HepG2 (cell line): ENCODE measurements around the gene AUH. TPM values are rescaled to one million over a fixed set of nuclear protein-coding genes. Genes with fewer than 3 reads are reported as not detected.

Source experiments
- ATAD3A ChIP-seq: sonication (generic); formaldehyde crosslinking; IDR thresholded peaks from 2 replicates; pipeline ENCODE4 v1.4.0; 2020; ENCODE audit warnings: missing genetic modification reagents
- BRD4 ChIP-seq: sonication (generic); formaldehyde crosslinking; IDR thresholded peaks from 2 replicates; pipeline ENCODE4 v1.4.0; 2020; ENCODE audit warnings: missing genetic modification reagents
- CENPX ChIP-seq: sonication (generic); formaldehyde crosslinking; IDR thresholded peaks from 2 replicates; pipeline ENCODE4 v1.9.0; 2021; ENCODE audit warnings: mild to moderate bottlenecking, missing genetic modification reagents, moderate library complexity
- CREM ChIP-seq, 2 experiments: sonication (generic) in 1 of 2; formaldehyde crosslinking in 1 of 2; IDR thresholded peaks; 2 replicates each; pipeline versions ENCODE4 v1.4.0 to v1.6.1; 2016 to 2020; ENCODE audit warnings: antibody characterized with exemption in 1 of 2, mild to moderate bottlenecking in 1 of 2, missing genetic modification reagents in 1 of 2
- ELF1 ChIP-seq: sonication (generic); formaldehyde crosslinking; IDR thresholded peaks from 2 replicates; pipeline ENCODE4 v1.4.0; 2020; ENCODE audit warnings: missing genetic modification reagents
- KAT2B ChIP-seq: fragments of 150-350 bp; IDR thresholded peaks from 2 replicates; pipeline ENCODE4 v1.6.1; 2014; ENCODE audit warnings: low read depth, low read length, borderline replicate concordance
- NFIC ChIP-seq: IDR thresholded peaks from 2 replicates; pipeline ENCODE4 v1.6.1; 2012; ENCODE audit warnings: mild to moderate bottlenecking, low read length, inconsistent platforms
- RAD21 ChIP-seq: fragments of 450-650 bp; formaldehyde crosslinking; IDR thresholded peaks from 2 replicates; pipeline ENCODE4 v1.5.0; 2020; ENCODE audit warnings: mild to moderate bottlenecking
- SMARCE1 ChIP-seq: fragments of 450-650 bp; IDR thresholded peaks from 2 replicates; pipeline ENCODE4 v1.6.1; 2017; ENCODE audit warnings: borderline replicate concordance
- ZFP36L1 ChIP-seq: sonication (generic); formaldehyde crosslinking; IDR thresholded peaks from 2 replicates; pipeline ENCODE4 v1.8.0; 2022; ENCODE audit warnings: mild to moderate bottlenecking, missing genetic modification reagents, moderate library complexity
- ZNF260 ChIP-seq: sonication (generic); formaldehyde crosslinking; IDR thresholded peaks from 2 replicates; pipeline ENCODE4 v1.4.0; 2020; ENCODE audit warnings: missing genetic modification reagents, low read depth, mild to moderate bottlenecking, borderline replicate concordance
- ZNF33A ChIP-seq: sonication (generic); formaldehyde crosslinking; IDR thresholded peaks from 2 replicates; pipeline ENCODE4 v1.5.1; 2020; ENCODE audit warnings: missing genetic modification reagents, mild to moderate bottlenecking, moderate library complexity, borderline replicate concordance
- ZNF550 ChIP-seq: sonication (generic); formaldehyde crosslinking; IDR thresholded peaks from 2 replicates; pipeline ENCODE4 v1.4.0; 2020; ENCODE audit warnings: mild to moderate bottlenecking, missing genetic modification reagents, borderline replicate concordance
- ZSCAN12 ChIP-seq: sonication (generic); formaldehyde crosslinking; IDR thresholded peaks from 2 replicates; pipeline ENCODE4 v1.9.0; 2021; ENCODE audit warnings: mild to moderate bottlenecking, missing genetic modification reagents
- ZSCAN31 ChIP-seq: sonication (generic); formaldehyde crosslinking; IDR thresholded peaks from 2 replicates; pipeline ENCODE4 v1.5.0; 2020; ENCODE audit warnings: low read depth, mild to moderate bottlenecking, missing genetic modification reagents
- ZZZ3 ChIP-seq: sonication (generic); formaldehyde crosslinking; IDR thresholded peaks from 2 replicates; pipeline ENCODE4 v1.4.0; 2020; ENCODE audit warnings: missing genetic modification reagents, mild to moderate bottlenecking, borderline replicate concordance
- polyA plus RNA-seq, 8 experiments: library from polyadenylated mRNA; depleted of rRNA in 3 of 8; stranded (reverse) in 7 of 8; unstranded in 1 of 8; fragments of >200 nt; fragmentation: Illumina TruSeq in 4 of 8; extraction: Trizol in 4 of 8; gene quantifications; 2 replicates each; pipeline versions ENCODE4 v1.2.1 to v1.2.3, GENCODE V29; 2011 to 2016; ENCODE audit warnings: low read depth in 4 of 8, missing spikeins in 1 of 8, mixed read lengths in 1 of 8; ENCODE audit not compliant: insufficient read depth in 1 of 8
- total RNA-seq, 5 experiments: library from RNA; depleted of rRNA; stranded (reverse); fragments of >200 nt; fragmentation: Illumina TruSeq; extraction: Trizol; gene quantifications; 2 replicates each; pipeline ENCODE4 v1.2.3, GENCODE V29; 2016; ENCODE audit warnings: low read depth in 1 of 5
- TF ChIP-seq, protein P1 (sequence below): sonication (generic); formaldehyde crosslinking; IDR thresholded peaks from 2 replicates; pipeline ENCODE4 v1.5.0; 2020; ENCODE audit warnings: mild to moderate bottlenecking, missing genetic modification reagents
- TF ChIP-seq, protein P2 (sequence below): sonication (generic); formaldehyde crosslinking; IDR thresholded peaks from 2 replicates; pipeline ENCODE4 v1.9.0; 2021; ENCODE audit warnings: missing genetic modification reagents, mild to moderate bottlenecking, borderline replicate concordance
- TF ChIP-seq, protein P3 (sequence below): sonication (generic); formaldehyde crosslinking; IDR thresholded peaks from 2 replicates; pipeline ENCODE4 v1.5.1; 2020; ENCODE audit warnings: missing genetic modification reagents, mild to moderate bottlenecking, borderline replicate concordance
- TF ChIP-seq, protein P4 (sequence below): sonication (generic); formaldehyde crosslinking; IDR thresholded peaks from 2 replicates; pipeline ENCODE4 v1.4.0; 2020; ENCODE audit warnings: mild to moderate bottlenecking, missing genetic modification reagents
- TF ChIP-seq, protein P5 (sequence below): sonication (generic); formaldehyde crosslinking; conservative IDR thresholded peaks from 2 replicates; pipeline ENCODE4 v1.8.1; 2023; ENCODE audit warnings: missing genetic modification reagents

Gene AUH
- total and polyA plus RNA-seq, 2 of the 13 experiments (the other 11 are each of a cell fraction or from before 2014, with no cell fraction given), result 25.8 to 31.9 TPM

DNA sequence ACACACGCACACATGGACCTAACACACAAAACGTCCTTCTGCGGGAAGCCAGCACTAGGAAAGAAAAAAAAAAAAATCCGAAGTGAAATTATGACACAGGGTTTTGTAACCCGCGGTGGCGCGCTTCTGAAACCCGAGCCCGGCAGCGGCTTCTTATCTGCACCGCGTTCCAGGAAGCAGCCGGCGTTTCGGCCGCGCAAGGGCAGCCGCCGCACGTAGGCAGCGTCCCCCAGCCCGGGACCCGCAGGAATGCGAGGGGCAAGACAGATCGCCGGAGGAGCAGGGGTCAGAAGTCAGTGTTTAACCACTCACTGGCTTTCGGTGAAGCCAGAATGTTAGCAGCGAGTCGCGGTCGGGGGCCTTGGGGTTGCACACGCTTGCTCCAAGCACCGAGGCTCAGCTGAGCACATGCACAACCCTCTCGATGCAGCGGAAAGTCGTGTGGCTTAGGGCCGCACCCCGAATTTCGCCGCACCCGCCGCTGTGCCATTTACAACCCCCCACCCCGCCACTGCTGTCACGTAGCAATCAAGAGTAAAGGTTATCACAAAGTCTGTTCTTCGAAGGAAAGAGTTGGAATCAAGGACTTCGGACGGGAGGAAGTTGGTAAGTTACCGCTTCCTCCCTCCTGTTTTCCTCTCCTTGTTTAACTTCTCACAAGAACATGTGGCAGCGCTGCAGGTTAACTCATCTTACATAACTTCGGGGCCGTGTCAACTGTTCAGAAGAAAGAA, 167.9 kb downstream of the AUH start (continued):
- TF ChIP-seq NFIC, result no peak
- TF ChIP-seq, protein P1, sequence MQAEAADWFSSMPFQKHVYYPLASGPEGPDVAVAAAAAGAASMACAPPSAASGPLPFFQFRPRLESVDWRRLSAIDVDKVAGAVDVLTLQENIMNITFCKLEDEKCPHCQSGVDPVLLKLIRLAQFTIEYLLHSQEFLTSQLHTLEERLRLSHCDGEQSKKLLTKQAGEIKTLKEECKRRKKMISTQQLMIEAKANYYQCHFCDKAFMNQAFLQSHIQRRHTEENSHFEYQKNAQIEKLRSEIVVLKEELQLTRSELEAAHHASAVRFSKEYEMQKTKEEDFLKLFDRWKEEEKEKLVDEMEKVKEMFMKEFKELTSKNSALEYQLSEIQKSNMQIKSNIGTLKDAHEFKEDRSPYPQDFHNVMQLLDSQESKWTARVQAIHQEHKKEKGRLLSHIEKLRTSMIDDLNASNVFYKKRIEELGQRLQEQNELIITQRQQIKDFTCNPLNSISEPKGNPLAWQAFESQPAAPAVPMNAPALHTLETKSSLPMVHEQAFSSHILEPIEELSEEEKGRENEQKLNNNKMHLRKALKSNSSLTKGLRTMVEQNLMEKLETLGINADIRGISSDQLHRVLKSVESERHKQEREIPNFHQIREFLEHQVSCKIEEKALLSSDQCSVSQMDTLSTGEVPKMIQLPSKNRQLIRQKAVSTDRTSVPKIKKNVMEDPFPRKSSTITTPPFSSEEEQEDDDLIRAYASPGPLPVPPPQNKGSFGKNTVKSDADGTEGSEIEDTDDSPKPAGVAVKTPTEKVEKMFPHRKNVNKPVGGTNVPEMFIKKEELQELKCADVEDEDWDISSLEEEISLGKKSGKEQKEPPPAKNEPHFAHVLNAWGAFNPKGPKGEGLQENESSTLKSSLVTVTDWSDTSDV (CRISPR knock-in tag), result 0 out of 2 replicates have a peak, but pooled peaks have one; percentile 92
- TF ChIP-seq, protein P2, sequence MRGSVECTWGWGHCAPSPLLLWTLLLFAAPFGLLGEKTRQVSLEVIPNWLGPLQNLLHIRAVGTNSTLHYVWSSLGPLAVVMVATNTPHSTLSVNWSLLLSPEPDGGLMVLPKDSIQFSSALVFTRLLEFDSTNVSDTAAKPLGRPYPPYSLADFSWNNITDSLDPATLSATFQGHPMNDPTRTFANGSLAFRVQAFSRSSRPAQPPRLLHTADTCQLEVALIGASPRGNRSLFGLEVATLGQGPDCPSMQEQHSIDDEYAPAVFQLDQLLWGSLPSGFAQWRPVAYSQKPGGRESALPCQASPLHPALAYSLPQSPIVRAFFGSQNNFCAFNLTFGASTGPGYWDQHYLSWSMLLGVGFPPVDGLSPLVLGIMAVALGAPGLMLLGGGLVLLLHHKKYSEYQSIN (CRISPR knock-in tag), result no peak
- peak; percentile 99 for TF ChIP-seq BRD4 (CRISPR knock-in tag)
- 0 out of 2 replicates have a peak, but pooled peaks have one; percentile 12 for TF ChIP-seq ZZZ3 (CRISPR knock-in tag)
- TF ChIP-seq, protein P3, sequence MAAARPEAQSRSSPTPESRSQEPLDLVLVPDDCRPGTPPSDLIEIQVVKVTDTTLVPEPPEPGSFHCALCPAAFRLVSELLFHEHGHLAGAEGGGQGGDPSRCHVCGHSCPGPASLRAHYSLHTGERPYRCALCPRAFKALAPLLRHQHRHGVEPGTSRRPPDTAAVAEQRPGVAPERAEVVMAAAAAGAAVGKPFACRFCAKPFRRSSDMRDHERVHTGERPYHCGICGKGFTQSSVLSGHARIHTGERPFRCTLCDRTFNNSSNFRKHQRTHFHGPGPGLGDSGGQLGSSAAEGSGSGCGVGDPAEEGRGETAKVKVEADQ (CRISPR knock-in tag), result no peak
- peak; percentile 94 for TF ChIP-seq ZNF33A (CRISPR knock-in tag)
- TF ChIP-seq CREM (IDR thresholded peaks at IDR 0.05), result peak; percentile 62
- 0 out of 2 replicates have a peak, but pooled peaks have one; percentile 18 for TF ChIP-seq CREM (CRISPR knock-in tag; IDR thresholded peaks at IDR 0.05)
- TF ChIP-seq ZNF550 (CRISPR knock-in tag), result peak; percentile 45; the same call in 1 of the 2 replicates
- peak; percentile 65; the same call in 1 of the 2 replicates for TF ChIP-seq ZSCAN12
- TF ChIP-seq, protein P4, sequence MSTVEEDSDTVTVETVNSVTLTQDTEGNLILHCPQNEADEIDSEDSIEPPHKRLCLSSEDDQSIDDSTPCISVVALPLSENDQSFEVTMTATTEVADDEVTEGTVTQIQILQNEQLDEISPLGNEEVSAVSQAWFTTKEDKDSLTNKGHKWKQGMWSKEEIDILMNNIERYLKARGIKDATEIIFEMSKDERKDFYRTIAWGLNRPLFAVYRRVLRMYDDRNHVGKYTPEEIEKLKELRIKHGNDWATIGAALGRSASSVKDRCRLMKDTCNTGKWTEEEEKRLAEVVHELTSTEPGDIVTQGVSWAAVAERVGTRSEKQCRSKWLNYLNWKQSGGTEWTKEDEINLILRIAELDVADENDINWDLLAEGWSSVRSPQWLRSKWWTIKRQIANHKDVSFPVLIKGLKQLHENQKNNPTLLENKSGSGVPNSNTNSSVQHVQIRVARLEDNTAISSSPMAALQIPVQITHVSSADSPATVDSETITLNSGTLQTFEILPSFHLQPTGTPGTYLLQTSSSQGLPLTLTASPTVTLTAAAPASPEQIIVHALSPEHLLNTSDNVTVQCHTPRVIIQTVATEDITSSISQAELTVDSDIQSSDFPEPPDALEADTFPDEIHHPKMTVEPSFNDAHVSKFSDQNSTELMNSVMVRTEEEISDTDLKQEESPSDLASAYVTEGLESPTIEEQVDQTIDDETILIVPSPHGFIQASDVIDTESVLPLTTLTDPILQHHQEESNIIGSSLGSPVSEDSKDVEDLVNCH (CRISPR knock-in tag), result no peak
- peak; percentile 92 for TF ChIP-seq ELF1 (CRISPR knock-in tag)
- TF ChIP-seq ZNF260 (CRISPR knock-in tag), result no peak
- TF ChIP-seq, protein P5, sequence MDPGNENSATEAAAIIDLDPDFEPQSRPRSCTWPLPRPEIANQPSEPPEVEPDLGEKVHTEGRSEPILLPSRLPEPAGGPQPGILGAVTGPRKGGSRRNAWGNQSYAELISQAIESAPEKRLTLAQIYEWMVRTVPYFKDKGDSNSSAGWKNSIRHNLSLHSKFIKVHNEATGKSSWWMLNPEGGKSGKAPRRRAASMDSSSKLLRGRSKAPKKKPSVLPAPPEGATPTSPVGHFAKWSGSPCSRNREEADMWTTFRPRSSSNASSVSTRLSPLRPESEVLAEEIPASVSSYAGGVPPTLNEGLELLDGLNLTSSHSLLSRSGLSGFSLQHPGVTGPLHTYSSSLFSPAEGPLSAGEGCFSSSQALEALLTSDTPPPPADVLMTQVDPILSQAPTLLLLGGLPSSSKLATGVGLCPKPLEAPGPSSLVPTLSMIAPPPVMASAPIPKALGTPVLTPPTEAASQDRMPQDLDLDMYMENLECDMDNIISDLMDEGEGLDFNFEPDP (CRISPR knock-in tag), result peak; percentile 99; the same call in 1 of the 2 replicates
- no peak for TF ChIP-seq CENPX
- TF ChIP-seq ZSCAN31 (CRISPR knock-in tag), result peak; percentile 81
- peak; percentile 65 for TF ChIP-seq RAD21 (CRISPR knock-in tag)
- TF ChIP-seq ZFP36L1 (CRISPR knock-in tag), result peak; percentile 86
- TF ChIP-seq SMARCE1, result no peak
- TF ChIP-seq ATAD3A (CRISPR knock-in tag), result no peak; the same call in 1 of the 2 replicates
- TF ChIP-seq KAT2B, result no peak
